ENCODE data around the gene SNTA1. TPM values are rescaled to one million over a fixed set of nuclear protein-coding genes. Genes with fewer than 3 reads are reported as not detected.

The SNTA1 gene
- total and polyA plus RNA-seq, 9 of the 15 experiments (the other 6 are each of a cell fraction or from before 2014, with no cell fraction given) = 1.2 to 40.8 (median 20.3) TPM

DNA sequence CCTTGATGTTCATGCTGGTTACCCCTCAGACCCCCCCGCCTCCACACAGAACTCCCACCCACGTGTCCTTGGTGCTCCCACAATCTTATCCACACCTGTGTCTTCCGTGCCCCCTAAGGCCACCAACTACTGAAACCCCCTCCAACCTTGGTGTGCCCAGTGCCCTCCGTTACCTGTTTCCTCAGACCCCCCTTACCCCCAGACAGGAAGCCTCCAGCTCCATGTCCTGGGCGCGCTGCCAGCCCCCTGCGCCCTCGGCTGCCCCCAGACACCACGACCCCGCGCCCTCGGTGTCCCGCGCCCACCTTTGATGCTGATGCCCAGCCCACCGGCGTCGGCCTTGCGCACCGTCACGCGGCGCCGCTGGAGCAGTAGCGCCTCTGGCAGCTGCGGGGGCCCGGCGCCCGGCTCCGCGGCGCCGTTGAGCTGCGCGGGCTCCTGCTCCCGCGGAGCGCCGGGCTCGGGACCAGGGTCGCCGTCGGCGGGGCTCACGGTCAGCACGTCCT, 504 bp downstream of the SNTA1 start (continued):
- TF ChIP-seq SRF (CRISPR knock-in tag; IDR thresholded peaks at IDR 0.05) = no peak
- TF ChIP-seq ADNP (tag; IDR thresholded peaks at IDR 0.05) = no peak
- no peak for TF ChIP-seq ELF2 (CRISPR knock-in tag; IDR thresholded peaks at IDR 0.05)
- TF ChIP-seq, protein P1, sequence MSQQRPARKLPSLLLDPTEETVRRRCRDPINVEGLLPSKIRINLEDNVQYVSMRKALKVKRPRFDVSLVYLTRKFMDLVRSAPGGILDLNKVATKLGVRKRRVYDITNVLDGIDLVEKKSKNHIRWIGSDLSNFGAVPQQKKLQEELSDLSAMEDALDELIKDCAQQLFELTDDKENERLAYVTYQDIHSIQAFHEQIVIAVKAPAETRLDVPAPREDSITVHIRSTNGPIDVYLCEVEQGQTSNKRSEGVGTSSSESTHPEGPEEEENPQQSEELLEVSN (IDR thresholded peaks at IDR 0.05; ENCODE audit: borderline replicate concordance in 1 of 2, extremely low read depth in 1 of 2, insufficient read depth in 1 of 2, insufficient read length in 1 of 2, low read depth in 1 of 2, low read length in 1 of 2, poor library complexity in 1 of 2, severe bottlenecking in 1 of 2) = peak in 1 of 2 experiments; percentile 79
- no peak for TF ChIP-seq GATAD2B (IDR thresholded peaks at IDR 0.05; ENCODE audit: borderline replicate concordance)
- no peak for TF ChIP-seq ZNF79 (CRISPR knock-in tag; IDR thresholded peaks at IDR 0.05; ENCODE audit: low read depth)
- no peak for TF ChIP-seq CAMTA2 (CRISPR knock-in tag; conservative IDR thresholded peaks at IDR 0.05)
- TF ChIP-seq, protein P2, sequence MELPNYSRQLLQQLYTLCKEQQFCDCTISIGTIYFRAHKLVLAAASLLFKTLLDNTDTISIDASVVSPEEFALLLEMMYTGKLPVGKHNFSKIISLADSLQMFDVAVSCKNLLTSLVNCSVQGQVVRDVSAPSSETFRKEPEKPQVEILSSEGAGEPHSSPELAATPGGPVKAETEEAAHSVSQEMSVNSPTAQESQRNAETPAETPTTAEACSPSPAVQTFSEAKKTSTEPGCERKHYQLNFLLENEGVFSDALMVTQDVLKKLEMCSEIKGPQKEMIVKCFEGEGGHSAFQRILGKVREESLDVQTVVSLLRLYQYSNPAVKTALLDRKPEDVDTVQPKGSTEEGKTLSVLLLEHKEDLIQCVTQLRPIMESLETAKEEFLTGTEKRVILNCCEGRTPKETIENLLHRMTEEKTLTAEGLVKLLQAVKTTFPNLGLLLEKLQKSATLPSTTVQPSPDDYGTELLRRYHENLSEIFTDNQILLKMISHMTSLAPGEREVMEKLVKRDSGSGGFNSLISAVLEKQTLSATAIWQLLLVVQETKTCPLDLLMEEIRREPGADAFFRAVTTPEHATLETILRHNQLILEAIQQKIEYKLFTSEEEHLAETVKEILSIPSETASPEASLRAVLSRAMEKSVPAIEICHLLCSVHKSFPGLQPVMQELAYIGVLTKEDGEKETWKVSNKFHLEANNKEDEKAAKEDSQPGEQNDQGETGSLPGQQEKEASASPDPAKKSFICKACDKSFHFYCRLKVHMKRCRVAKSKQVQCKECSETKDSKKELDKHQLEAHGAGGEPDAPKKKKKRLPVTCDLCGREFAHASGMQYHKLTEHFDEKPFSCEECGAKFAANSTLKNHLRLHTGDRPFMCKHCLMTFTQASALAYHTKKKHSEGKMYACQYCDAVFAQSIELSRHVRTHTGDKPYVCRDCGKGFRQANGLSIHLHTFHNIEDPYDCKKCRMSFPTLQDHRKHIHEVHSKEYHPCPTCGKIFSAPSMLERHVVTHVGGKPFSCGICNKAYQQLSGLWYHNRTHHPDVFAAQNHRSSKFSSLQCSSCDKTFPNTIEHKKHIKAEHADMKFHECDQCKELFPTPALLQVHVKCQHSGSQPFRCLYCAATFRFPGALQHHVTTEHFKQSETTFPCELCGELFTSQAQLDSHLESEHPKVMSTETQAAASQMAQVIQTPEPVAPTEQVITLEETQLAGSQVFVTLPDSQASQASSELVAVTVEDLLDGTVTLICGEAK (IDR thresholded peaks at IDR 0.05) = no peak
- TF ChIP-seq, protein P2 (CRISPR knock-in tag; IDR thresholded peaks at IDR 0.05) = no peak
